GM19043 (cell line): ENCODE data around the gene FNDC3A.

ENCODE experiments used
- ATAC-seq: cut with Tn5 transposase; IDR thresholded peaks from one replicate; pipeline ENCODE4 v1.9.1; 2021; ENCODE audit warnings: low read depth; ENCODE audit not compliant: unreplicated experiment

FNDC3A gene

DNA sequence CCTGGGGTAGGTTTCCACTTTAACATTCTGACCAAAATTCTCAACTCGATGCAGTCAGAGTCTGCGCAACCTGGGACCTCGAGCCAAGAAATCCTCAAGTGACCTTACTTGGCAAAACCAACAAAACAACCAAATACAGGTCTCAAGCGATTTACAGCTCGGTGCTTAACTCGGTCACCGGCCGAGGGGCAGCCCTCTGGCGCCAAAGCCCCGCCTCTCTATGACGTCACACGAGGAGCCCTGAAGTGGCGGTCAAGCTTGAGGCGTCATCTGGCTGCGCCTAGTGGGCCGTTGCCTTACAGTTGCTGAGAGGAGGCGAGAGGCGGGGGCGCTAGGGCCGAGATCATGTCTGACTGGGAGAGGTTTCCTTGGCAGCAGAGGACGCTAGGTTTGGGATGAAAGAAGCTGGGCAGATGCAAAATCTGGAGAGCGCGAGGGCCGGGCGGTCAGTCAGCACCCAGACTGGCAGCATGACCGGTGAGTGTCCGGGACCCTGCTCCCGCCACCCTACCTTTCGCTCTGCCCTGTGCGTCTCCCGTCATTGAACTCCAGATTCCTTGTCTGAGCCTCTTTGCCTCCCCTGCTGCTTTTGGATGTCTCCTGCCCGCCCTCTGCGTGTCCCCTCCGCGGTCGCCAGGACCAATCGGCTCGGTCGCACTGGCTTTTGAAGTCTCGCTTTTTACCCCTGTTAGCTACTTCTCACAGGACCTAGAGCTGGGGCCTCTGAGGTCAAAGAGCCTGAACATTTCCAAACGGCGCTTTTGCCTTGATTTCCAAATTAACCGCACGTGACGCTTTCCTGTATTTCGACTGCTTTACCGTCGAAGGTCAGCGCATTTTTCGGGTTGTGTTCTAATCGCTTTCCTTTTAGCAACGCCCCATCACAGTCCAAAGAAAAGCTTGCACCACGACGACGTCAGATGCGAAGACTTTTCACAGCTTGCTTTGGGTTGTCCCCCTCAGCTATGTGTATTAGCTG, 272.2 kb downstream of the FNDC3A start, which contains the start of gene CDADC1:
Gene CDADC1 (plus strand): TSS at position 283 of the 979 bp plus-strand sequence. CDS start 113 bp downstream, at position 396.
- ATAC-seq, result peak; percentile 98

DNA sequence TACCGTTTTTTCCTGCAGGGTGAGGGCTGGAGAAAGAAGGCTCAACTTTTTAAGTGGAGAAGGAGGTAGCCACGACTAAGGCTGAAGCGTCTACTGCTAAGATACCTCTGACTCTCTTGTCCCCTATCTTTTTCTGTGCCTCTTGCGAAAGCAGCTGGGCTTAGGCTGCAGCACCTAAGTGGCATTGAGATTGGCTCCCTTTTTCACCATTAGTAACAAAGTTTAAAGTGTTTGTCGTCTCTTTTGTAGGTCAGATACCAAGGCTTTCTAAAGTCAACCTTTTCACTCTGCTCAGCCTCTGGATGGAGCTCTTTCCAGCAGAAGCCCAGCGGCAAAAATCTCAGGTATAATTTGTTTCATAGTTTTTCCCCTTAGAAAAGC, 272.9 kb downstream of the FNDC3A start:
- no peak for ATAC-seq

DNA sequence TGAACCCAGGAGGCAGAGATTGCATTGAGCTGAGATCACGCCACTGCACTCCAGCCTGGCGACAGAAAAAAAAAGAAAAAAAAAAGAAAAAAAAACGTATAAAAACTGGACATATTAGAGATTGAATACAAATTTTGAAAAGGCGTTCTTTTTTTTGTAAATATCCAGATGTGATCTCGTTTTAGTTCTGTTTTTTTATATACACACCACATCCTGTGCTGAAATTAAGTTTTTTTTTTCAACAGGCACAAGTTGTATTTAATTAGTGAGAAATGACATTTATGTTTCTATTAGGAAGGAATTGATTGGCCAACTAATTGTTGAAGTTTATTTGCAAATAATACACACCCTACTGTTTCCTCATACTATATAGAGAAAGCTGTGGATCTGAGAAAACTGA, 275.6 kb downstream of the FNDC3A start:
- ATAC-seq, result no peak

DNA sequence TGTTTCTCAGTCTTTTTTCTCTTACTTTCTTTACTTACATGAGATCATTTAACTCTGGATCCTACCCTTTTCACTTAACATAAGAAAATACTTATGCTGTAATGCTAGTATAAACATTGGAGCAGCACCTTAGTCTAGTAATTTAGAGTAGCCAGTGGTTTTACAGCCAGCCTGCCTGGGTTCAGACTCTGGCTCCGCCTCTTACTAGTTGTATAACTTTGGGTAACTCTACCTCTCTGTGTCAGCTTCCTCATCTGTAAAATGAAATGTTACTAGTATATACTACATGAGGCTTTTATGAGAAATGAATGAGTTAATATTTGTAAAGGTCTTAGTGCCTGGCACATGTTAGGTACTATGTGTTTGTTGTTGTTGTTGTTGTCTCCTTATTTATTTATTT, 277.6 kb downstream of the FNDC3A start:
- ATAC-seq, result no peak

DNA sequence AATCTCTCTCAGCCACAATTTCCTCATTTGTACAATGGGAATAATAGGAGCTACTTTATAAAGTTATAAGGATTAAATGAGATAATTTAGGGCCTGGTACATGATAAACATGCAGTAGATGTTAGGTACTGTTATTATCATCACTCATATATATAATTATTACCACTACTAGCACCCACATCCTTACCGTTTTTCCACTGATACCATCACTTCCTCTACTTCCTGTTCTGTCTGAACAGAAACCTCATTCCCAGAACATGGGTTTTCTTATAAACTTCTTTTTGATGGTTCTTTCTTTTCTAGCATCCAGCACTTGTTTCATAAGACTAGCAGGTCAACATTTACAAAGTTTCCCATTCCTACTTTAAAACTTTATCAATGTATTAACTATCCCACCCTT, 278.3 kb downstream of the FNDC3A start:
- no peak for ATAC-seq

DNA sequence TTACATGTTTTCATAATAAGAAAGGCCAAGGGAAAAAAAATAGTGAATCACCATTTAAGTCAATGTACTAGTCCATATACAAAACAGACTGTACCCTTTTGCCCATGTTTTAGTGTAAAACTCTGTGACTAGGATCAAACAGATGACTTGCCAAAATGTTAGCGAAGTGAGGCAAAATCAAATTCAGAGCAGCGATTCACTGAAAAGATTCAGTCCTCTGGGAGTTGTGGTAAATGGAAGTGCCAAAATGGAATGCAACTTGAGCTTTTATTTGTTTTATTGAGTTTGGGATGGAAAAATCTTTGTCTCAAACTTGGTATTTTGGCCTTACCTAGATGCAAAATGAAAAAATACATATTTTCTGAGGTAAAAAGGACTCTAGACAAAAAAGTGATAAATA, 281.1 kb downstream of the FNDC3A start:
- ATAC-seq, result no peak

DNA sequence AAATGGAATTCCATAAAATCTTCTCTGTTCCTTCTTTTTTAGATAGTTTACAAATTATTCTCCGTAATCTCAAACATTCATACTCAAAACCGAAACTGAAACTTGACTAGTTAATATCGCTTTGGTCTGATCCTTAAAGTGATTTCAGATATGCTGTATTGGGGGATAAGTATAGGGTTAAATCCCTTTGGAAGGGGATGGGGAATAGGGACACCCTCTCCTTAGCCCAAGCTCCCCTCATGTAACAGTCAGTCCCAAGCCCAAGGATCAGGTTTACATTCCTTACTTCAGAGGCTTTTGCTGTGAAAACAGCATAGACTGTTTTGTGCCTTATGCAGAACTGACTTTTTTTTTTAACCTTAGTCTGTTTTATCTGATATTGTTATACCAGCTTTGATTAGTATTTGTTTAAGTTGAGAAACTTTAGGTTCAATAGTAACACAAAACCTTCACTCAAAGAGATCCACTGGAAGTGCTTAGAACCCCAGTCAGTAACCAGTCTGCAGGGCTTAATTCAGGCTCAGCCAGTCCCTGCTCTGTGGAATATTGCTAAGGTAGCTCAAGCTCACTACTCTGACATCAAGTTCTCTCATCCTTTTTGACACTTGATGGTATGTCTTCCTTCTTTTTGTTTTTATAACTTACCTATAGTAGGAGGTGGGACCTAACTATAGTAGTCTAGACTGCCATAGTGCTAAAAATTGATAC, 282.5 kb downstream of the FNDC3A start:
- ATAC-seq, result no peak
